ENCODE results near the gene SRSF8.

Gene SRSF8

DNA sequence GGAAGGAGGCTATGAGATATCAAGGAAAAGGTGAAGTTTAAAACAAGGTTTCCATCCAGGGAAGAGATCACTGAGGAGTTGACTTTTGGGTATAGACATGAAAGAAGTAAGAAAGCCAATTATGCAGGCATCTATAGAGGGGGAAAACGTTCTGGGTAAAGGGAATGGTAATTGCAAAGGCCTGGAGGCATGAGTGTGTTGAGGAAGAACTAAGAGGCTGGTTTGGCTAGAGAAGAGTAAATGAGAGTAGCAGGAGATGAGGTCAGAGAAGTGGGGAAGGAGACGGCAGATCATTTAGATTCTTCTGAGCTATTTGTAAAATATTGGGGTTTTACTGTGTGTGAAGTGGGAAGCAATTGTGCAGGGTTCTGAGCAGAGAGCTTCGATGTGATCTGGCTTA lies 30.5 kb downstream of the SRSF8 start:
- Histone ChIP-seq H4K20me1 (ENCODE audit: insufficient read depth, low read length) (no peaks in the 10 kb centered on the region), H3K79me2 (ENCODE audit: insufficient read depth, low read length) (no peaks in the 10 kb centered on the region), H3K4me1 (ENCODE audit: insufficient read depth, low read length) (no peaks in the 10 kb centered on the region), H3K27me3 (ENCODE audit: insufficient read depth, low read length, poor library complexity) (no peaks in the 10 kb centered on the region), H3K9ac (ENCODE audit: low read depth, low read length) (no peak overlapping the region), H3K9me3 (ENCODE audit: insufficient read depth, low read length, severe bottlenecking) (no peaks in the 10 kb centered on the region), H2AFZ (ENCODE audit: low read depth, low read length) (no peak overlapping the region), H3K36me3 (ENCODE audit: insufficient read depth, low read length) (no peaks in the 10 kb centered on the region), H3K4me2 (ENCODE audit: insufficient read depth, low read length) (no peak overlapping the region), H3K27ac (ENCODE audit: low read length) (no peak overlapping the region), H3K4me3 (ENCODE audit: low read depth in 1 of 2, low read length in 2 of 2) (no peak overlapping the region)
- no peak for TF ChIP-seq CTCF (IDR thresholded peaks at IDR 0.05; ENCODE audit: borderline replicate concordance, extremely low read depth, low read length, poor library complexity, severe bottlenecking)
- TF ChIP-seq EZH2 (IDR thresholded peaks at IDR 0.05; ENCODE audit: borderline replicate concordance, low read depth, low read length, severe bottlenecking), result no peak
- DNase-seq, result no peak
- ATAC-seq (ENCODE audit: insufficient read depth, low read depth), result no peak

GRCh38 chr11:95098826-95099225 lies 32.1 kb downstream of the SRSF8 start:
- Histone ChIP-seq H3K9me3 (ENCODE audit: insufficient read depth, low read length, severe bottlenecking) (no peaks in the 10 kb centered on the region), H3K4me3 (ENCODE audit: low read depth in 1 of 2, low read length in 2 of 2) (no peak overlapping the region), H3K4me2 (ENCODE audit: insufficient read depth, low read length) (no peak overlapping the region), H3K27ac (ENCODE audit: low read length) (no peak overlapping the region), H3K36me3 (ENCODE audit: insufficient read depth, low read length) (no peaks in the 10 kb centered on the region), H3K27me3 (ENCODE audit: insufficient read depth, low read length, poor library complexity) (no peaks in the 10 kb centered on the region), H3K4me1 (ENCODE audit: insufficient read depth, low read length) (no peaks in the 10 kb centered on the region), H3K79me2 (ENCODE audit: insufficient read depth, low read length) (no peaks in the 10 kb centered on the region), H3K9ac (ENCODE audit: low read depth, low read length) (no peak overlapping the region), H4K20me1 (ENCODE audit: insufficient read depth, low read length) (no peaks in the 10 kb centered on the region), H2AFZ (ENCODE audit: low read depth, low read length) (no peak overlapping the region)
- no peak for TF ChIP-seq CTCF (IDR thresholded peaks at IDR 0.05; ENCODE audit: borderline replicate concordance, extremely low read depth, low read length, poor library complexity, severe bottlenecking)
- no peak for TF ChIP-seq EZH2 (IDR thresholded peaks at IDR 0.05; ENCODE audit: borderline replicate concordance, low read depth, low read length, severe bottlenecking)
- no peak for ATAC-seq (ENCODE audit: insufficient read depth, low read depth)
- DNase-seq, result no peak

GRCh38 chr11:95100191-95100648 lies 33.5 kb downstream of the SRSF8 start:
- Histone ChIP-seq H3K4me2 (ENCODE audit: insufficient read depth, low read length) (no peak overlapping the region), H3K27me3 (ENCODE audit: insufficient read depth, low read length, poor library complexity) (no peaks in the 10 kb centered on the region), H3K79me2 (ENCODE audit: insufficient read depth, low read length) (no peaks in the 10 kb centered on the region), H3K4me1 (ENCODE audit: insufficient read depth, low read length) (no peaks in the 10 kb centered on the region), H4K20me1 (ENCODE audit: insufficient read depth, low read length) (no peaks in the 10 kb centered on the region), H3K27ac (ENCODE audit: low read length) (no peak overlapping the region), H3K4me3 (ENCODE audit: low read depth in 1 of 2, low read length in 2 of 2) (no peak overlapping the region), H2AFZ (ENCODE audit: low read depth, low read length) (no peak overlapping the region), H3K36me3 (ENCODE audit: insufficient read depth, low read length) (no peaks in the 10 kb centered on the region), H3K9ac (ENCODE audit: low read depth, low read length) (no peak overlapping the region), H3K9me3 (ENCODE audit: insufficient read depth, low read length, severe bottlenecking) (no peaks in the 10 kb centered on the region)
- ATAC-seq (ENCODE audit: insufficient read depth, low read depth) (no peak), DNase-seq (no peak)
- no peak for TF ChIP-seq CTCF (IDR thresholded peaks at IDR 0.05; ENCODE audit: borderline replicate concordance, extremely low read depth, low read length, poor library complexity, severe bottlenecking)
- TF ChIP-seq EZH2 (IDR thresholded peaks at IDR 0.05; ENCODE audit: borderline replicate concordance, low read depth, low read length, severe bottlenecking), result no peak

All from DND-41 (cell line).